UCSD-AML1 (cell line): Measurements from ENCODE around the gene MYLK.
"Not testable (repeated sequence)": the region's sequence is repeated elsewhere in the genome, so short reads cannot be mapped to it uniquely, and the experiment has no call there.

ENCODE experiments used
- DNase-seq: peaks from one replicate; lab custom pipeline; 2025; ENCODE audit not compliant: unreplicated experiment; lab: John Stamatoyannopoulos, UW

The MYLK gene

GRCh38 chr3:123753286-123753685 lies 130.8 kb downstream of the MYLK start:
- DNase-seq = no peak

GRCh38 chr3:123752228-123752627 lies 131.9 kb downstream of the MYLK start:
- no peak for DNase-seq

- DNase-seq = no peak
These were observed 132.7 kb downstream of the MYLK start for GRCh38 chr3:123751433-123751832.

GRCh38 chr3:123750659-123751420 lies 133.3 kb downstream of the MYLK start:
- DNase-seq = no peak

GRCh38 chr3:123750209-123750608 lies 133.9 kb downstream of the MYLK start:
- no peak for DNase-seq

- no peak for DNase-seq
These were observed 134.4 kb downstream of the MYLK start for GRCh38 chr3:123749711-123750110.

GRCh38 chr3:123745184-123745855 lies 138.8 kb downstream of the MYLK start:
- DNase-seq = no peak

GRCh38 chr3:123744064-123744463 lies 140.1 kb downstream of the MYLK start:
- DNase-seq = no peak

GRCh38 chr3:123743121-123743520 lies 141.0 kb downstream of the MYLK start:
- no peak for DNase-seq

- DNase-seq = no peak
These were observed 143.1 kb downstream of the MYLK start for GRCh38 chr3:123741041-123741511.

GRCh38 chr3:123740391-123740822 lies 143.7 kb downstream of the MYLK start:
- no peak for DNase-seq

- DNase-seq = no peak
These were observed 144.4 kb downstream of the MYLK start for GRCh38 chr3:123739754-123740153.

GRCh38 chr3:123739106-123739505 lies 145.0 kb downstream of the MYLK start:
- no peak for DNase-seq

- DNase-seq = not testable (repeated sequence)
These were observed 145.6 kb downstream of the MYLK start for GRCh38 chr3:123738522-123738921.

- no peak for DNase-seq
These were observed 147.0 kb downstream of the MYLK start for GRCh38 chr3:123737168-123737567.

GRCh38 chr3:123735456-123735855 lies 148.7 kb downstream of the MYLK start:
- no peak for DNase-seq

- DNase-seq = no peak
These were observed 149.6 kb downstream of the MYLK start for GRCh38 chr3:123734527-123734902.

GRCh38 chr3:123733805-123734526 lies 150.2 kb downstream of the MYLK start:
- DNase-seq = no peak

- no peak for DNase-seq
These were observed 150.8 kb downstream of the MYLK start for GRCh38 chr3:123733341-123733740.

GRCh38 chr3:123732447-123732846 lies 151.7 kb downstream of the MYLK start:
- DNase-seq = no peak

GRCh38 chr3:123730829-123731228 lies 153.3 kb downstream of the MYLK start:
- no peak for DNase-seq

GRCh38 chr3:123728991-123729390 lies 155.1 kb downstream of the MYLK start:
- no peak for DNase-seq
